Activated CD4-positive, alpha-beta T cell treated with anti-CD3 and anti-CD28 coated beads, Interleukin-2, amount 50 U/mL, for 24 hours (primary cell): ENCODE results near the gene FSCN2.
"Not testable (repeated sequence)": the region's sequence is repeated elsewhere in the genome, so short reads cannot be mapped to it uniquely, and the experiment has no call there.

Source experiments
- DNase-seq, 2 donors: peaks; one replicate each; pipeline ENCODE4 v3.0.0-alpha.2; 2020; ENCODE audit warnings: low read depth in 1 of 2, low spot score in 1 of 2

The FSCN2 gene

DNA sequence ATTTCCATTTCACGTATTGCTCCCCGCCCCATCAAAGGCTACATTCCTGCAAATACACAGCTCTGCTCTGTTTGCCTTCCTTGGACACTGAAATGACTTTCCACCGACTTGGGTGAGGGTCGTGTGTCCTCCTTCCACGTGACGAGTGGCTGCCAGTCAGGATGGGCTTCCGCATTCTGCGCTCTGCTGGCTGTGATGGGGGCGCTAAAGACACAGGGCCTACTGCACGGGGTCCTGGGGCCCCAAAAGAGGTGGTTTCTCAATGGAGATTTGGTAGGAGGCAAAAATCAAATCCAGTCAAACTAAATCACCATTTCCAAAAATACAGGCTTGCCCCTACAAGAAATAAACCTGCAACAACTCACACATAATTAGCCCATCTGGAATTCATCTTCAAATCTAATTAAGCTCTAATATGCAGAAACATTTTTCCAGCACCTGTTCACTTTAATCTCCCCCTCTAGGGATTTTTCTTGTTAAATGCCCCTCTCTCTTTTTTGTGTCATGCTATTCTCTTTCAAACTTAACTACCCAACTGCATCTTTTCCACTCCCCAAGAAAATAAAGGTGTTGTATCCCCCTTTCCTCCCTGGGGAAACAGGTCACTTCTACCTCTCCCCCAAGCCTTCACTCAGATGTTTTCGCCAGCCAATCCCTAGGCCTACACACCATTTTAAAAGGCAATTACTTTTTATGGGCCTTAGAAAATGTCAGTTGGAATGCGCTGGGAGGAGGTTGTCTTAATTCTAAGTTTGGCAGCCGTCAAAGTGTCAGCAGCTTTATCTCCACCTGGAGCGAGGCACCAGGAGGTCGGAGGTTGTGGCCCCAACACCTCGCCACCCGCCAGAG is 45.8 kb downstream of the FSCN2 start:
- no peak for DNase-seq

GRCh38 chr17:81574643-81574956 is 46.4 kb downstream of the FSCN2 start:
- no peak for DNase-seq

GRCh38 chr17:81575836-81576235 is 47.7 kb downstream of the FSCN2 start:
- DNase-seq = no peak

DNA sequence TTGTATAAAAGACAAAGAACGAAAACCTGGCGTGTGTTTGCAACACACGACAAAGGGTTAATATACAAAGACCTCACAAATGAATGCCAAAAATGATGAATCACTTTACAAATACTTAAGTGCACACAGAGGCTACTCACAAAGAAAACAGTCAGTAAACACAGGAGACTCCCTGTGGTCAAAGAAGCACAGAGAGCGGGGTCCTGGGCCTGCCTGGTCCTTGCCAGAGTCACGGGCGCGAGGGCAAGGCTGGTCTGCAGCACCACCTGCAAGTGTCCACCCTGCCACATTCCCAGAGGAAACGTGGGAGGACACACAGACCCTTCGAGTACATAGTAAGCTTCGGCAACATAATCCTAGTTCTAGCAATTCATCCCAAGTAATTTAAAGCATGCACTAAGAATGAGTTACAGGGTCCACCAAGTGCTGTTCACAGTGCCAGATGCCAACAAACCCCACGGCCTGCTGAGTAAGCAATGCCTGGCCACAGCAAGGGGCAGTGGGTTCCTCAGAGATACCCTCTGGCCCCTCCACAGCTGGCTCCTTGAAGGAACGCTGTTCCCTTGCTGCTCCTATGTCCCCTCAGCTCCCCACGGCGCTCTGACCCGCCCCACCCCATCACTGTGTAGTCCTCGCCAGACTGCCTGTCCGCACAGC is 48.6 kb downstream of the FSCN2 start:
- DNase-seq = no peak

GRCh38 chr17:81577278-81578000 is 49.3 kb downstream of the FSCN2 start:
- DNase-seq = no peak

DNA sequence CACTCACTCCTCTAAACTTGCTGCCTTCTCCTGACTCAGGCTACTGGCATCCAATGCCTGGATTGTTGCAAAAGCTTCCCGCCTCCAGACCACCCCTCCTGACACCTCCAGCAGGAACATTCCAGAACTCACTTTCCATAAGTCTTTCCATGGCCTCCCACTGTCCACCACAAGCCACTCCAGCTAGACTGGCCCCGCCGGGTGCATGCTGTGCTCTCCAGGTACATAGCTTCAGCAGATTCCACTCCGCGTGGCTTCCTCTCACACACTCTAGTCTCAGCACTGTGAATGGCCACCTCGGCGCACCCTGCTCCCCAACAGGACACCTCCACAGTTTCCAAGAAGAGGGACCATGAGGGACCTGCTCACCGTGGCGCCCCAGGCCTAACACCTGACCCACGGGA is 49.9 kb downstream of the FSCN2 start:
- DNase-seq = no peak

GRCh38 chr17:81578561-81579225 is 50.5 kb downstream of the FSCN2 start:
- DNase-seq = peak in 1 of 2 donors; percentile 11

- DNase-seq = no peak
Measured at GRCh38 chr17:81579298-81579697, 51.1 kb downstream of the FSCN2 start.

DNA sequence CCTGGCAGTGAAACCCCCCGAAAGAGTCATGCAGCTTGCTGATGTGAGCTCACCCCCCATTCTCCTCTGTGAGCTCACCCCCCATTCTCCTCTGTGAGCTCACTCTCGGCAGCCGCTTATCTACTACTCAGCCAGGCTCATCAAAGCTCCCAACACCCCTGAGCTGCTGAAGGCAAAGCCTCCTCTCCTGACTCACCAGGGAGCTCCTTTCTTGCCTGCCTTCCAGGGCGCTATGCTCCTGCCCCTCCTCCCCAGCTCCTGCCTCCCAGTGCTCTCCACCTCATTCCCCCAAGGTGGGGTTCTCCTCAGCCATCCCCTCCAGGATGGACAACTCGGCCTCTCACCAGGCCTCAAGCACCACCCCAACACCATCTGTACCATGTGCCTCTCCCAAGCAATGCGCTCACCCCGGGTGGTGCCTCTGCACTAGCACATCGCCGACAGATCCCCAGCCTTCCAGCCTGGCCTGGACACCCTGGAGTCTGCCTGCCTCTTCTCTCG is 51.7 kb downstream of the FSCN2 start:
- no peak for DNase-seq

DNA sequence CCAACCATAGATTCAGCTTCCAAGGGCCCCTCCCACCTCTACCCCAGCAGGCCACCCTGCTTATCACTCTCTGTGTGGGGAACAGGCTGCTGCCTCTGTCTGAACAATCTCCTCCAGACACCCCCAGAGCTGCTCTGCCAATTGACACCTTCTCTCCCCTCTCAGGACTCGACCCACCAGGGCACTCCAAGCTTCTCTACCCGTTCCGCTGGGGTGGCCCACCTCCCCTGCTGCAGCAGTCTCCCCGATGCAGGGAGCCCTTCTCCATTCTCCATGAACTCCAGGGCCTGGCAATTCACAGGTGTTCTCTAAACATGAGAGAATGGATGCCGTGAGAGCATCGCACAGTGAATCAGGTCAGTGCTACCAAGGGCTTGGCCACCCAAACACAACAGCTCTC is 52.3 kb downstream of the FSCN2 start:
- no peak for DNase-seq

- DNase-seq = no peak
Measured at GRCh38 chr17:81581758-81582157, 53.6 kb downstream of the FSCN2 start.

- DNase-seq = no peak
Measured at GRCh38 chr17:81582341-81582740, 54.2 kb downstream of the FSCN2 start.

- no peak for DNase-seq
Measured at GRCh38 chr17:81582749-81583148, 54.6 kb downstream of the FSCN2 start.

DNA sequence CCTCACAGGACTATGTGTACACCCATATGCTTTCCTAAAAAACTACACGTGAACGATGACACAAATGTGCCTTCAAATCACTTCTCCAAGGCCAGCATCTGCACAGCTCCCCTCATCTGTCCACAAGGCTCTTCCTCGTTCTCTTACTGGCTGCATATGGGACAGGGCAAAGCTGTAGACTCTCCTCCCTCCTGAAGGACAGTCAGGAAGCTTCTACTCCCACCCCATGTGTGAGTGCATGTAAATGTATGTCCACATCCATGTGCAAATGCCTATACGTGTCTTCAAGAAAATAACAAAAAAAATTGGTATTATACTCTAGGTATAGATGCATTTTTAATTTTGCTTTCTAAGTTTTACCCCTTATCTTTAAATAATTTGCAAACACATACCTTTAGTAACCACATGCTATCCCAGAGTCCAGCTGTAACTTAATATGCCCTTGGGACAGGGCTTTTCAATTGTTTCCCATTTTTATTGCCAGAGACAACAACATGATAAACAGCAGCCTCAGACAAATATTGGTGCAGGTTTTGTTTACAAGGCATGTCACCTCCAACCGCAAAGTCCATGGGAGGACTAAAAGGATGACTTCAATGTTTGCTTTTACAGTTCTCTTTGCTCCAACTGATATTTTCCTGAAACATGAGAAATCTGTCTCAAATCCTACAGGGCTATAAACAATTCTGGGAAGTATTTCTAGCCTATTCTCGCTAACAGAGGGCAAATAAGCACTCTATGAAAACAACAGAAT is 55.6 kb downstream of the FSCN2 start:
- DNase-seq = no peak

- DNase-seq = not testable (repeated sequence)
Measured at GRCh38 chr17:81584771-81585170, 56.6 kb downstream of the FSCN2 start.

DNA sequence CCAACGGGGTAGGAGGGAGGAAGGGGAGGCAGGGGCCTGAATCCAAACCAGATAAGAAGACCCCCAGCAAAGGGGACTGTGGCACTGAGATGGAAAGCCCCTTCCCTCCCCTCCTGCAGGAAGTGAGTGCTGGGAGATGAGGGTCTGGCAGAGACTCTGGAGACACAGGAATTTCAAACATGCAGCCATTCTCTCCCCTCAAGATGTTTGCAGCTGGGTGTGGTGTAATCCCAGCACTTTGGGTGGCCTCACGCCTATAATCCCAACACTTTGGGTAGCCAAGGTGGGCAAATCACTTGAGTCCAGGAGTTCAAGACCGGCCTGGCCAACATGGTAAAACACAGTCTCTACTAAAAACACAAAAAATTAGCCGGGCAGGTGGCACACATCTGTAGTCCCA is 57.9 kb downstream of the FSCN2 start:
- no peak for DNase-seq
